CD14-positive monocyte (primary cell): Measurements from ENCODE around the gene ELOA. TPM values are rescaled to one million over a fixed set of nuclear protein-coding genes. Genes with fewer than 3 reads are reported as not detected.
"Not testable (repeated sequence)": the region's sequence is repeated elsewhere in the genome, so short reads cannot be mapped to it uniquely, and the experiment has no call there.

Experiments used
- DNase-seq, 3 donors: peaks; one replicate each; pipeline ENCODE4 v3.0.0-alpha.2; 2011 to 2022
- H2AFZ ChIP-seq: 2 replicates; pipeline ENCODE4 v1.6.0; 2012; ENCODE audit warnings: mild to moderate bottlenecking, low read depth, low read length, inconsistent platforms; ENCODE audit not compliant: insufficient read depth, poor library complexity, severe bottlenecking
- H3K27ac ChIP-seq, 2 donors: 1 replicate in 1 of 2; 2 replicates in 1 of 2; pipeline ENCODE4 v1.5.1; 2012 to 2013; ENCODE audit warnings: low read length in 2 of 2, control low read depth in 1 of 2, inconsistent platforms in 1 of 2, low read depth in 1 of 2, mild to moderate bottlenecking in 1 of 2
- H3K27me3 ChIP-seq, 2 donors: one replicate each; pipeline versions ENCODE4 v1.6.0 to v1.6.1; 2011 to 2013; ENCODE audit warnings: low read length in 2 of 2; ENCODE audit not compliant: control insufficient read depth in 2 of 2, insufficient read depth in 2 of 2
- H3K36me3 ChIP-seq, 2 donors: replicated peaks in 1 of 2; 1 replicate in 1 of 2; 2 replicates in 1 of 2; pipeline versions ENCODE4 v1.5.1 to v1.6.1; 2012 to 2013; ENCODE audit warnings: low read length in 2 of 2, control low read depth in 1 of 2, inconsistent platforms in 1 of 2, mild to moderate bottlenecking in 1 of 2; ENCODE audit not compliant: insufficient read depth in 2 of 2, control insufficient read depth in 1 of 2
- H3K4me1 ChIP-seq, 2 donors: 1 replicate in 1 of 2; 2 replicates in 1 of 2; pipeline versions ENCODE4 v1.5.1 to v1.6.1; 2012 to 2013; ENCODE audit warnings: low read length in 2 of 2, control low read depth in 1 of 2, inconsistent platforms in 1 of 2, mild to moderate bottlenecking in 1 of 2, moderate library complexity in 1 of 2; ENCODE audit not compliant: insufficient read depth in 2 of 2, control insufficient read depth in 1 of 2
- H3K4me2 ChIP-seq: replicated peaks from 2 replicates; pipeline ENCODE3; 2012; ENCODE audit warnings: low read length, moderate library complexity, mild to moderate bottlenecking; ENCODE audit not compliant: poor library complexity, severe bottlenecking; ENCODE audit errors: extremely low read depth
- H3K4me3 ChIP-seq, 3 experiments: fragments of 200-600 bp in 1 of 3; sonication (generic) in 1 of 3; replicated peaks in 1 of 3; 1 replicate in 2 of 3; 2 replicates in 1 of 3; pipeline ENCODE4 v1.5.1; 2011 to 2013; ENCODE audit warnings: low read length in 3 of 3, mild to moderate bottlenecking in 3 of 3, control low read depth in 2 of 3, low read depth in 2 of 3, inconsistent platforms in 1 of 3, moderate library complexity in 1 of 3
- H3K79me2 ChIP-seq: 2 replicates; pipeline ENCODE4 v1.6.0; 2012; ENCODE audit warnings: mild to moderate bottlenecking, control low read depth, inconsistent platforms, low read length, moderate library complexity; ENCODE audit not compliant: insufficient read depth
- H3K9ac ChIP-seq: 2 replicates; pipeline ENCODE4 v1.6.0; 2017; ENCODE audit warnings: low read length, mild to moderate bottlenecking; ENCODE audit not compliant: insufficient read depth, poor library complexity, severe bottlenecking
- H3K9me3 ChIP-seq, 2 donors: replicated peaks in 1 of 2; 1 replicate in 1 of 2; 2 replicates in 1 of 2; pipeline versions ENCODE4 v1.5.1 to v1.6.1; 2012 to 2013; ENCODE audit warnings: low read length in 2 of 2, control low read depth in 1 of 2; ENCODE audit not compliant: control insufficient read depth in 1 of 2, insufficient read depth in 1 of 2
- H4K20me1 ChIP-seq: 2 replicates; pipeline ENCODE4 v1.6.0; 2012; ENCODE audit warnings: mild to moderate bottlenecking, low read length, control low read depth, moderate library complexity; ENCODE audit not compliant: insufficient read depth
- H3K27ac Mint-ChIP-seq, 7 donors: one replicate each; pipeline ENCODE4 v1.8.0; 2020; ENCODE audit warnings: mild to moderate bottlenecking in 7 of 7, mixed read lengths in 7 of 7, moderate library complexity in 6 of 7, inconsistent platforms in 2 of 7
- H3K27me3 Mint-ChIP-seq, 3 donors: one replicate each; pipeline ENCODE4 v1.8.0; 2021 to 2022; ENCODE audit warnings: low read depth in 3 of 3, mild to moderate bottlenecking in 3 of 3, mixed read lengths in 3 of 3, moderate library complexity in 3 of 3, inconsistent platforms in 1 of 3
- H3K36me3 Mint-ChIP-seq, 2 donors: one replicate each; pipeline ENCODE4 v1.8.0; 2020; ENCODE audit warnings: mixed read lengths in 2 of 2, inconsistent platforms in 1 of 2, mild to moderate bottlenecking in 1 of 2
- H3K4me1 Mint-ChIP-seq: one replicate; pipeline ENCODE4 v1.8.0; 2020; ENCODE audit warnings: mild to moderate bottlenecking, mixed read lengths
- H3K4me3 Mint-ChIP-seq, 2 donors: one replicate each; pipeline ENCODE4 v1.8.0; 2020; ENCODE audit warnings: mild to moderate bottlenecking in 2 of 2, mixed read lengths in 2 of 2, moderate library complexity in 1 of 2
- H3K9me3 Mint-ChIP-seq, 7 donors: one replicate each; pipeline ENCODE4 v1.8.0; 2020 to 2022; ENCODE audit warnings: mixed read lengths in 7 of 7, mild to moderate bottlenecking in 6 of 7, moderate library complexity in 6 of 7, inconsistent platforms in 2 of 7
- CTCF ChIP-seq: fragments of 200-600 bp; IDR thresholded peaks from one replicate; pipeline ENCODE4 v1.8.0; 2022; ENCODE audit warnings: antibody characterized with exemption, mild to moderate bottlenecking
- whole genome bisulfite sequencing: methylation state at CpG from one replicate; pipeline ENCODE4 v1.1.5; 2013; ENCODE audit warnings: missing lambda C conversion rate; ENCODE audit not compliant: insufficient coverage; 5-methylcytosine and 5-hydroxymethylcytosine counted together
- intact Hi-C, 2 donors: fragments of 100-400 bp; cut with micrococcal nuclease; formaldehyde crosslinking; loops; one replicate each; pipeline versions ENCODE4 v1.15.0 to v1.15.1; 2023
- polyA plus RNA-seq, 3 donors: library from polyadenylated mRNA; depleted of rRNA in 1 of 3; unstranded in 2 of 3; stranded (reverse) in 1 of 3; fragments of 300-500 nt in 2 of 3; fragments of >200 nt in 1 of 3; fragmentation: Illumina TruSeq in 2 of 3; gene quantifications; 1 replicate in 2 of 3; 2 replicates in 1 of 3; pipeline ENCODE4 v1.2.3, GENCODE V29; 2012 to 2021

The ELOA gene
- polyA plus RNA-seq, 3 donors = 25.4 to 31.2 (median 28.7) TPM

GRCh38 chr1:23793018-23793781, 49.9 kb downstream of the ELOA start:
- H2AFZ ChIP-seq = no peak overlapping the region
- H3K79me2 ChIP-seq = peaks cover 31% of the 10 kb centered on the region
- no peak overlapping the region for H3K4me2 ChIP-seq
- Mint-ChIP-seq H3K4me1 (peaks cover 24% of the 10 kb centered on the region), H3K4me3 (no peak overlapping the region), H3K27ac (peak overlapping the region in 3 of 7 donors; percentile 32 to 61 (median 33)), H3K9me3 (peaks cover 0 to 3% (median 0%) of the 10 kb centered on the region in 7 donors), H3K27me3 (no peaks in the 10 kb centered on the region), H3K36me3 (peaks cover 26 to 55% of the 10 kb centered on the region in 2 donors)
- intact Hi-C loops = no loop called here
- peaks cover 33 to 61% of the 10 kb centered on the region in 2 donors for H3K36me3 ChIP-seq
- H3K9me3 ChIP-seq = no peaks in the 10 kb centered on the region
- peak in 1 of 3 donors; percentile 14 for DNase-seq
- TF ChIP-seq CTCF = no peak
- no peak overlapping the region for H3K4me3 ChIP-seq
- H3K4me1 ChIP-seq = peaks cover 22 to 34% of the 10 kb centered on the region in 2 donors
- H3K27me3 ChIP-seq = no peaks in the 10 kb centered on the region
- H4K20me1 ChIP-seq = peaks cover 19% of the 10 kb centered on the region
- H3K9ac ChIP-seq = no peak overlapping the region
- H3K27ac ChIP-seq = no peak overlapping the region
- 47% methylated on average over 7 of the region's 16 CpGs for WGBS

GRCh38 chr1:23793861-23794731, 50.8 kb downstream of the ELOA start:
- intact Hi-C loops = no loop called here
- no peak for TF ChIP-seq CTCF
- Mint-ChIP-seq H3K9me3 (peaks cover 0 to 3% (median 0%) of the 10 kb centered on the region in 7 donors), H3K27ac (peak overlapping the region in 2 of 7 donors; percentile 58 to 80), H3K36me3 (peaks cover 26 to 54% of the 10 kb centered on the region in 2 donors), H3K4me1 (peaks cover 29% of the 10 kb centered on the region), H3K27me3 (no peaks in the 10 kb centered on the region), H3K4me3 (no peak overlapping the region)
- peaks cover 33 to 54% of the 10 kb centered on the region in 2 donors for H3K36me3 ChIP-seq
- no peak overlapping the region for H3K27ac ChIP-seq
- H3K9ac ChIP-seq = no peak overlapping the region
- H3K4me3 ChIP-seq = no peak overlapping the region
- peak in 1 of 3 donors; percentile 2 for DNase-seq
- no peak overlapping the region for H3K4me2 ChIP-seq
- H3K79me2 ChIP-seq = peaks cover 31% of the 10 kb centered on the region
- H3K4me1 ChIP-seq = peaks cover 27 to 38% of the 10 kb centered on the region in 2 donors
- no peaks in the 10 kb centered on the region for H3K9me3 ChIP-seq
- no peak overlapping the region for H2AFZ ChIP-seq
- H3K27me3 ChIP-seq = no peaks in the 10 kb centered on the region
- 89% methylated on average over 13 of the region's 21 CpGs for WGBS
- peaks cover 19% of the 10 kb centered on the region for H4K20me1 ChIP-seq

- 69% methylated on average over 4 of the region's 9 CpGs for WGBS
- H3K4me2 ChIP-seq, H2AFZ ChIP-seq, H3K27me3 Mint-ChIP-seq, H3K9me3 Mint-ChIP-seq, H3K4me3 Mint-ChIP-seq, H3K27me3 ChIP-seq, H3K27ac ChIP-seq, intact Hi-C loops, H3K4me3 ChIP-seq, H3K9ac ChIP-seq, DNase-seq, H3K9me3 ChIP-seq: not testable (repeated sequence)
- Mint-ChIP-seq H3K27ac (peak overlapping the region in 1 of 7 donors; percentile 52), H3K4me1 (peaks cover 35% of the 10 kb centered on the region), H3K36me3 (peaks cover 26 to 54% of the 10 kb centered on the region in 2 donors)
- Histone ChIP-seq H3K79me2 (peaks cover 34% of the 10 kb centered on the region), H4K20me1 (peaks cover 19% of the 10 kb centered on the region), H3K36me3 (peaks cover 33 to 54% of the 10 kb centered on the region in 2 donors), H3K4me1 (peaks cover 34 to 45% of the 10 kb centered on the region in 2 donors)
Measured at GRCh38 chr1:23794732-23795182, 51.5 kb downstream of the ELOA start.
